IMR-90 (cell line): Measurements from ENCODE around the gene COX6B1.

Experiments used
- BHLHE40 ChIP-seq: fragments of 150-350 bp; IDR thresholded peaks from 2 replicates; pipeline ENCODE4 v1.6.1; 2016; ENCODE audit warnings: mild to moderate bottlenecking, low read depth, low read length
- CHD1 ChIP-seq: IDR thresholded peaks from 2 replicates; pipeline ENCODE4 v1.6.1; 2012; ENCODE audit warnings: low read depth, low read length, improper control_type of control experiment
- CTCF ChIP-seq: conservative IDR thresholded peaks from 2 replicates; pipeline ENCODE4 v1.5.1; 2012; ENCODE audit warnings: mild to moderate bottlenecking, low read depth, low read length, improper control_type of control experiment
- MAFK ChIP-seq: IDR thresholded peaks from 2 replicates; pipeline ENCODE4 v1.6.1; 2012; ENCODE audit warnings: low read depth, low read length, improper control_type of control experiment
- POLR2A ChIP-seq: IDR thresholded peaks from 2 replicates; pipeline ENCODE4 v1.6.1; 2012; ENCODE audit warnings: mild to moderate bottlenecking, low read depth, low read length
- RAD21 ChIP-seq: IDR thresholded peaks from 2 replicates; pipeline ENCODE4 v1.6.1; 2012; ENCODE audit warnings: low read length, improper control_type of control experiment
- RCOR1 ChIP-seq: IDR thresholded peaks from 2 replicates; pipeline ENCODE4 v1.6.1; 2012; ENCODE audit warnings: mild to moderate bottlenecking, low read length, improper control_type of control experiment; ENCODE audit not compliant: insufficient replicate concordance
- USF2 ChIP-seq: fragments of 150-350 bp; IDR thresholded peaks from 2 replicates; pipeline ENCODE4 v1.6.1; 2017; ENCODE audit warnings: mild to moderate bottlenecking, antibody characterized with exemption, low read length, low read depth

GRCh38 chr19:35655600-35655999 lies 7.5 kb downstream of the COX6B1 start:
- no peak for TF ChIP-seq CTCF
- TF ChIP-seq RAD21: no peak
- TF ChIP-seq RCOR1: no peak
- TF ChIP-seq BHLHE40: no peak
- no peak for TF ChIP-seq CHD1
- no peak for TF ChIP-seq MAFK
- TF ChIP-seq POLR2A: no peak
- TF ChIP-seq USF2: no peak
